ENCODE measurements around the gene GNAZ.

Gene GNAZ

GRCh38 chr22:23147617-23148387 lies 77.5 kb downstream of the GNAZ start:
- Histone ChIP-seq H2AFZ (ENCODE audit: insufficient read depth, low read length, poor library complexity) (no peak overlapping the region), H3K14ac (ENCODE audit: low read length) (no peak overlapping the region), H3K4me1 (ENCODE audit: control insufficient read depth in 1 of 2, insufficient read depth in 2 of 2, low read length in 2 of 2) (peaks cover 12 to 21% of the 10 kb centered on the region in 2 experiments), H2BK5ac (ENCODE audit: low read depth, low read length, poor library complexity) (no peak overlapping the region), H4K91ac (ENCODE audit: low read depth, low read length) (no peak overlapping the region), H2BK12ac (ENCODE audit: low read length) (no peak overlapping the region), H3K18ac (ENCODE audit: low read length) (no peak overlapping the region), H3K4me2 (ENCODE audit: low read length) (no peak overlapping the region), H2BK120ac (ENCODE audit: insufficient read depth, low read length, poor library complexity) (no peak overlapping the region), H2AK5ac (ENCODE audit: low read length) (no peak overlapping the region), H3K9ac (ENCODE audit: low read length) (no peak overlapping the region), H3K27me3 (ENCODE audit: insufficient read depth, low read length) (no peaks in the 10 kb centered on the region), H3K79me1 (ENCODE audit: low read length) (peaks cover 2% of the 10 kb centered on the region), H3K4ac (ENCODE audit: low read depth, low read length) (no peak overlapping the region), H4K12ac (ENCODE audit: low read depth, low read length) (no peak overlapping the region), H3K9me3 (ENCODE audit: insufficient read depth, low read depth, low read length) (peaks cover 2% of the 10 kb centered on the region), H4K8ac (ENCODE audit: low read depth, low read length) (no peak overlapping the region), H3K36me3 (ENCODE audit: control insufficient read depth in 1 of 2, insufficient read depth in 2 of 2, low read length in 2 of 2) (no peaks in the 10 kb centered on the region), H3K23ac (ENCODE audit: low read length) (no peak overlapping the region), H3K27ac (ENCODE audit: low read depth, low read length) (no peak overlapping the region), H3K4me3 (ENCODE audit: low read depth, low read length) (no peak overlapping the region), H3K79me2 (ENCODE audit: control insufficient read depth, insufficient read depth, low read length, poor library complexity) (no peaks in the 10 kb centered on the region)
- peak; percentile 67 to 90 for DNase-seq
- no CpG with 5 or more reads among the region's 6 CpGs for WGBS (ENCODE audit: extremely low coverage, insufficient coverage, insufficient read length)

- Histone ChIP-seq H3K4me1 (ENCODE audit: control insufficient read depth in 1 of 2, insufficient read depth in 2 of 2, low read length in 2 of 2) (peaks cover 13 to 21% of the 10 kb centered on the region in 2 experiments), H3K27ac (ENCODE audit: low read depth, low read length) (no peak overlapping the region), H3K79me2 (ENCODE audit: control insufficient read depth, insufficient read depth, low read length, poor library complexity) (no peaks in the 10 kb centered on the region), H4K8ac (ENCODE audit: low read depth, low read length) (no peak overlapping the region), H2AK5ac (ENCODE audit: low read length) (no peak overlapping the region), H3K18ac (ENCODE audit: low read length) (no peak overlapping the region), H2BK120ac (ENCODE audit: insufficient read depth, low read length, poor library complexity) (no peak overlapping the region), H3K79me1 (ENCODE audit: low read length) (peaks cover 4% of the 10 kb centered on the region), H3K4me2 (ENCODE audit: low read length) (no peak overlapping the region), H2AFZ (ENCODE audit: insufficient read depth, low read length, poor library complexity) (no peak overlapping the region), H3K27me3 (ENCODE audit: insufficient read depth, low read length) (no peaks in the 10 kb centered on the region), H3K4me3 (ENCODE audit: low read depth, low read length) (peak overlapping the region; percentile 30), H2BK5ac (ENCODE audit: low read depth, low read length, poor library complexity) (no peak overlapping the region), H3K4ac (ENCODE audit: low read depth, low read length) (no peak overlapping the region), H4K12ac (ENCODE audit: low read depth, low read length) (no peak overlapping the region), H2BK12ac (ENCODE audit: low read length) (no peak overlapping the region), H3K9me3 (ENCODE audit: insufficient read depth, low read depth, low read length) (peaks cover 2% of the 10 kb centered on the region), H3K36me3 (ENCODE audit: control insufficient read depth in 1 of 2, insufficient read depth in 2 of 2, low read length in 2 of 2) (no peaks in the 10 kb centered on the region), H4K91ac (ENCODE audit: low read depth, low read length) (no peak overlapping the region), H3K9ac (ENCODE audit: low read length) (no peak overlapping the region), H3K14ac (ENCODE audit: low read length) (peak overlapping the region; percentile 33), H3K23ac (ENCODE audit: low read length) (peak overlapping the region; percentile 52)
- no peak for DNase-seq
- WGBS (ENCODE audit: extremely low coverage, insufficient coverage, insufficient read length) = no CpG with 5 or more reads among the region's 15 CpGs
Measured at GRCh38 chr22:23149743-23150238, 79.5 kb downstream of the GNAZ start.

GRCh38 chr22:23150762-23151161 lies 80.4 kb downstream of the GNAZ start:
- Histone ChIP-seq H2BK5ac (ENCODE audit: low read depth, low read length, poor library complexity) (no peak overlapping the region), H3K36me3 (ENCODE audit: control insufficient read depth in 1 of 2, insufficient read depth in 2 of 2, low read length in 2 of 2) (no peaks in the 10 kb centered on the region), H3K4me2 (ENCODE audit: low read length) (no peak overlapping the region), H3K4ac (ENCODE audit: low read depth, low read length) (no peak overlapping the region), H3K4me1 (ENCODE audit: control insufficient read depth in 1 of 2, insufficient read depth in 2 of 2, low read length in 2 of 2) (peaks cover 6 to 16% of the 10 kb centered on the region in 2 experiments), H3K79me2 (ENCODE audit: control insufficient read depth, insufficient read depth, low read length, poor library complexity) (no peaks in the 10 kb centered on the region), H2BK120ac (ENCODE audit: insufficient read depth, low read length, poor library complexity) (no peak overlapping the region), H3K27me3 (ENCODE audit: insufficient read depth, low read length) (no peaks in the 10 kb centered on the region), H3K9ac (ENCODE audit: low read length) (no peak overlapping the region), H3K9me3 (ENCODE audit: insufficient read depth, low read depth, low read length) (peaks cover 2% of the 10 kb centered on the region), H4K12ac (ENCODE audit: low read depth, low read length) (no peak overlapping the region), H4K8ac (ENCODE audit: low read depth, low read length) (no peak overlapping the region), H3K14ac (ENCODE audit: low read length) (no peak overlapping the region), H3K79me1 (ENCODE audit: low read length) (peaks cover 3% of the 10 kb centered on the region), H3K23ac (ENCODE audit: low read length) (no peak overlapping the region), H2BK12ac (ENCODE audit: low read length) (no peak overlapping the region), H2AK5ac (ENCODE audit: low read length) (no peak overlapping the region), H3K18ac (ENCODE audit: low read length) (no peak overlapping the region), H3K4me3 (ENCODE audit: low read depth, low read length) (no peak overlapping the region), H3K27ac (ENCODE audit: low read depth, low read length) (no peak overlapping the region), H4K91ac (ENCODE audit: low read depth, low read length) (no peak overlapping the region), H2AFZ (ENCODE audit: insufficient read depth, low read length, poor library complexity) (no peak overlapping the region)
- peak in 1 of 2 donors; percentile 5 for DNase-seq
- WGBS (ENCODE audit: extremely low coverage, insufficient coverage, insufficient read length) = no CpG with 5 or more reads among the region's 6 CpGs

GRCh38 chr22:23151827-23152226 lies 81.5 kb downstream of the GNAZ start:
- Histone ChIP-seq H4K12ac (ENCODE audit: low read depth, low read length) (no peak overlapping the region), H3K79me2 (ENCODE audit: control insufficient read depth, insufficient read depth, low read length, poor library complexity) (no peaks in the 10 kb centered on the region), H3K9ac (ENCODE audit: low read length) (no peak overlapping the region), H3K18ac (ENCODE audit: low read length) (no peak overlapping the region), H3K4me2 (ENCODE audit: low read length) (no peak overlapping the region), H3K23ac (ENCODE audit: low read length) (no peak overlapping the region), H3K79me1 (ENCODE audit: low read length) (peaks cover 4% of the 10 kb centered on the region), H3K36me3 (ENCODE audit: control insufficient read depth in 1 of 2, insufficient read depth in 2 of 2, low read length in 2 of 2) (no peaks in the 10 kb centered on the region), H4K8ac (ENCODE audit: low read depth, low read length) (no peak overlapping the region), H4K91ac (ENCODE audit: low read depth, low read length) (no peak overlapping the region), H3K27ac (ENCODE audit: low read depth, low read length) (no peak overlapping the region), H3K9me3 (ENCODE audit: insufficient read depth, low read depth, low read length) (peaks cover 2% of the 10 kb centered on the region), H3K4me3 (ENCODE audit: low read depth, low read length) (no peak overlapping the region), H3K27me3 (ENCODE audit: insufficient read depth, low read length) (no peaks in the 10 kb centered on the region), H3K14ac (ENCODE audit: low read length) (no peak overlapping the region), H3K4ac (ENCODE audit: low read depth, low read length) (no peak overlapping the region), H2BK12ac (ENCODE audit: low read length) (no peak overlapping the region), H2BK120ac (ENCODE audit: insufficient read depth, low read length, poor library complexity) (no peak overlapping the region), H2AK5ac (ENCODE audit: low read length) (no peak overlapping the region), H3K4me1 (ENCODE audit: control insufficient read depth in 1 of 2, insufficient read depth in 2 of 2, low read length in 2 of 2) (peaks cover 5 to 17% of the 10 kb centered on the region in 2 experiments), H2AFZ (ENCODE audit: insufficient read depth, low read length, poor library complexity) (no peak overlapping the region), H2BK5ac (ENCODE audit: low read depth, low read length, poor library complexity) (no peak overlapping the region)
- WGBS (ENCODE audit: extremely low coverage, insufficient coverage, insufficient read length) = no CpG with 5 or more reads among the region's 16 CpGs
- DNase-seq = no peak
